8988T (cell line): ENCODE results near the gene TAPBP.
"Not testable (repeated sequence)": the region's sequence is repeated elsewhere in the genome, so short reads cannot be mapped to it uniquely, and the experiment has no call there.

Source experiments
- DNase-seq: peaks from one replicate; pipeline ENCODE4 v3.0.0; 2011

Gene TAPBP

GRCh38 chr6:33313709-33314514 lies at the start of gene TAPBP:
TSS of gene TAPBP (minus strand) at chr6:33314078. CDS start at chr6:33314041, 37 bp downstream.
- no peak for DNase-seq

- not testable (repeated sequence) for DNase-seq
These were observed 49.6 kb upstream of the TAPBP start for GRCh38 chr6:33363486-33363885.

- DNase-seq, result no peak
These were observed 45.5 kb upstream of the TAPBP start for GRCh38 chr6:33359331-33359730.

GRCh38 chr6:33357160-33357871 lies 43.4 kb upstream of the TAPBP start:
- DNase-seq, result not testable (repeated sequence)

- no peak for DNase-seq
These were observed 42.4 kb upstream of the TAPBP start for GRCh38 chr6:33356295-33356694.

- DNase-seq, result not testable (repeated sequence)
These were observed 42.0 kb upstream of the TAPBP start for GRCh38 chr6:33355860-33356259.

- DNase-seq, result no peak
These were observed 33.9 kb upstream of the TAPBP start for GRCh38 chr6:33347816-33348215.

GRCh38 chr6:33346972-33347371 lies 33.1 kb upstream of the TAPBP start:
- not testable (repeated sequence) for DNase-seq

- DNase-seq, result peak; percentile 37
These were observed 31.1 kb upstream of the TAPBP start for GRCh38 chr6:33344701-33345697.

GRCh38 chr6:33343953-33344611 lies 30.2 kb upstream of the TAPBP start:
- no peak for DNase-seq

GRCh38 chr6:33343606-33343952 lies 29.7 kb upstream of the TAPBP start:
- not testable (repeated sequence) for DNase-seq

- no peak for DNase-seq
These were observed 25.3 kb upstream of the TAPBP start for GRCh38 chr6:33339193-33339592.

- DNase-seq, result no peak
These were observed 22.6 kb upstream of the TAPBP start for GRCh38 chr6:33336495-33336894.

- no peak for DNase-seq
These were observed 22.0 kb upstream of the TAPBP start for GRCh38 chr6:33335916-33336315.

GRCh38 chr6:33333666-33334065 lies 19.8 kb upstream of the TAPBP start:
- no peak for DNase-seq

GRCh38 chr6:33330736-33331135 lies 16.9 kb upstream of the TAPBP start:
- no peak for DNase-seq

GRCh38 chr6:33329058-33329457 lies 15.2 kb upstream of the TAPBP start:
- no peak for DNase-seq

- DNase-seq, result no peak
These were observed 10.2 kb upstream of the TAPBP start for GRCh38 chr6:33324125-33324524.

GRCh38 chr6:33323623-33323948 lies 9.7 kb upstream of the TAPBP start:
- no peak for DNase-seq

GRCh38 chr6:33321227-33321626 lies 7.3 kb upstream of the TAPBP start:
- DNase-seq, result no peak

GRCh38 chr6:33320315-33321181 lies 6.7 kb upstream of the TAPBP start:
- DNase-seq, result no peak

GRCh38 chr6:33319939-33320314 lies 6.0 kb upstream of the TAPBP start:
- DNase-seq, result no peak
